Astrocyte (in vitro differentiated cells and primary cell): ENCODE data around the gene ETV7. TPM values are rescaled to one million over a fixed set of nuclear protein-coding genes. Genes with fewer than 3 reads are reported as not detected.

Experiments
- DNase-seq: peaks from one replicate; pipeline ENCODE4 v3.0.0-alpha.2; 2010; ENCODE audit warnings: low read depth
- FAIRE-seq: peaks from 2 replicates; lab custom pipeline; 2011; peaks lifted over from hg19 to GRCh38; lab: Jason Lieb, UNC
- H2AFZ ChIP-seq: 2 replicates; pipeline ENCODE4 v1.6.0; 2012; ENCODE audit warnings: low read depth, low read length, inconsistent platforms
- H3K27ac ChIP-seq: 2 replicates; pipeline ENCODE4 v1.5.1; 2011; ENCODE audit warnings: low read depth, low read length, inconsistent platforms
- H3K27me3 ChIP-seq: 2 replicates; pipeline ENCODE4 v1.6.0; 2011; ENCODE audit warnings: low read length, inconsistent platforms; ENCODE audit not compliant: insufficient read depth
- H3K36me3 ChIP-seq: 2 replicates; pipeline ENCODE4 v1.5.1; 2011; ENCODE audit warnings: low read length, inconsistent platforms; ENCODE audit not compliant: insufficient read depth
- H3K4me1 ChIP-seq: 2 replicates; pipeline ENCODE4 v1.5.1; 2011; ENCODE audit warnings: low read length, inconsistent platforms; ENCODE audit not compliant: insufficient read depth
- H3K4me2 ChIP-seq: 2 replicates; pipeline ENCODE4 v1.6.0; 2012; ENCODE audit warnings: low read length, inconsistent platforms
- H3K4me3 ChIP-seq: 2 replicates; pipeline ENCODE4 v1.5.1; 2011; ENCODE audit warnings: low read depth, mild to moderate bottlenecking, low read length, inconsistent platforms; ENCODE audit not compliant: insufficient read depth
- H3K79me2 ChIP-seq: 2 replicates; pipeline ENCODE4 v1.6.0; 2012; ENCODE audit warnings: mild to moderate bottlenecking, low read length, inconsistent platforms; ENCODE audit not compliant: insufficient read depth
- H3K9ac ChIP-seq: 2 replicates; pipeline ENCODE4 v1.6.0; 2012; ENCODE audit warnings: mild to moderate bottlenecking, low read length, inconsistent platforms
- H3K9me3 ChIP-seq: 2 replicates; pipeline ENCODE4 v1.5.1; 2012; ENCODE audit warnings: low read depth, mild to moderate bottlenecking, low read length, inconsistent platforms; ENCODE audit not compliant: insufficient read depth
- H4K20me1 ChIP-seq: 2 replicates; pipeline ENCODE4 v1.6.0; 2012; ENCODE audit warnings: low read length, inconsistent platforms; ENCODE audit not compliant: insufficient read depth
- H3K27ac Mint-ChIP-seq: one replicate; pipeline ENCODE4 v1.8.0; 2021; ENCODE audit warnings: mild to moderate bottlenecking, mixed read lengths; ENCODE audit not compliant: unreplicated experiment
- H3K27me3 Mint-ChIP-seq: one replicate; pipeline ENCODE4 v1.8.0; 2021; ENCODE audit warnings: low read depth, mixed read lengths; ENCODE audit not compliant: unreplicated experiment
- H3K36me3 Mint-ChIP-seq: one replicate; pipeline ENCODE4 v1.8.0; 2021; ENCODE audit warnings: low read depth, mixed read lengths; ENCODE audit not compliant: unreplicated experiment
- H3K4me1 Mint-ChIP-seq: one replicate; pipeline ENCODE4 v1.8.0; 2021; ENCODE audit warnings: low read depth, mixed read lengths; ENCODE audit not compliant: unreplicated experiment
- H3K4me3 Mint-ChIP-seq: one replicate; pipeline ENCODE4 v1.8.0; 2021; ENCODE audit warnings: mild to moderate bottlenecking, moderate library complexity, mixed read lengths; ENCODE audit not compliant: unreplicated experiment
- H3K9me3 Mint-ChIP-seq: one replicate; pipeline ENCODE4 v1.8.0; 2021; ENCODE audit warnings: mild to moderate bottlenecking, mixed read lengths; ENCODE audit not compliant: unreplicated experiment
- EZH2 ChIP-seq: IDR thresholded peaks from 2 replicates; pipeline ENCODE4 v1.6.1; 2012; ENCODE audit warnings: mild to moderate bottlenecking, low read length, inconsistent platforms; ENCODE audit not compliant: insufficient read depth
- total RNA-seq: library from RNA; stranded (reverse); gene quantifications from 2 replicates; pipeline ENCODE4 v1.2.1, GENCODE V29; 2021
- TF ChIP-seq, protein P1 (sequence below): IDR thresholded peaks from 2 replicates; pipeline ENCODE4 v1.5.1; 2011; ENCODE audit warnings: low read depth, mild to moderate bottlenecking, inconsistent platforms, low read length, moderate library complexity; ENCODE audit not compliant: insufficient read depth

The ETV7 gene
- total RNA-seq, 1 donor from 2014 or later: 2.4 TPM

DNA sequence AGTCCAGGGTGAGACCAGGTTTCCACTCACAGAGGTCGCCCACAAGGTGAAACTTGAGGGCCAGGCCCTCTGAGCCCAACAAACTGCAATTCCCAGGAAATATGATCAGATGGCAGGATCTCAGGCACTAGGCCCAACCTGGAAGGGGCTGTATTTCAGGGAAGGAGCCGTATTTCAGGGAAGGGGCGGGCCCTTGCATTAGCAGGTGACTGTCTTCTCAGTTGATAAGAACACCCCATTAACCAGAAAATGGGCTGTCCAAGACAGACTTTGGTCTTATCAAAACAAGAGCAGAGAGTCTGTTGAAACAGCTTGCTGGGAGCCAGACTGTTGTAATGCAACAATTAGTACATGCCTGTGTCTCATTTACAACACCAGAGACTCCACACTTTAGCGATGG lies 39.8 kb downstream of the ETV7 start:
- Histone ChIP-seq H3K9me3 (no peaks in the 10 kb centered on the region), H3K4me3 (no peak overlapping the region), H3K27ac (no peak overlapping the region), H3K9ac (no peak overlapping the region), H3K27me3 (no peaks in the 10 kb centered on the region), H2AFZ (no peak overlapping the region), H3K36me3 (no peaks in the 10 kb centered on the region), H3K79me2 (no peaks in the 10 kb centered on the region), H3K4me2 (no peak overlapping the region), H3K4me1 (peaks cover 23% of the 10 kb centered on the region), H4K20me1 (no peaks in the 10 kb centered on the region)
- TF ChIP-seq EZH2: no peak
- TF ChIP-seq, protein P1, sequence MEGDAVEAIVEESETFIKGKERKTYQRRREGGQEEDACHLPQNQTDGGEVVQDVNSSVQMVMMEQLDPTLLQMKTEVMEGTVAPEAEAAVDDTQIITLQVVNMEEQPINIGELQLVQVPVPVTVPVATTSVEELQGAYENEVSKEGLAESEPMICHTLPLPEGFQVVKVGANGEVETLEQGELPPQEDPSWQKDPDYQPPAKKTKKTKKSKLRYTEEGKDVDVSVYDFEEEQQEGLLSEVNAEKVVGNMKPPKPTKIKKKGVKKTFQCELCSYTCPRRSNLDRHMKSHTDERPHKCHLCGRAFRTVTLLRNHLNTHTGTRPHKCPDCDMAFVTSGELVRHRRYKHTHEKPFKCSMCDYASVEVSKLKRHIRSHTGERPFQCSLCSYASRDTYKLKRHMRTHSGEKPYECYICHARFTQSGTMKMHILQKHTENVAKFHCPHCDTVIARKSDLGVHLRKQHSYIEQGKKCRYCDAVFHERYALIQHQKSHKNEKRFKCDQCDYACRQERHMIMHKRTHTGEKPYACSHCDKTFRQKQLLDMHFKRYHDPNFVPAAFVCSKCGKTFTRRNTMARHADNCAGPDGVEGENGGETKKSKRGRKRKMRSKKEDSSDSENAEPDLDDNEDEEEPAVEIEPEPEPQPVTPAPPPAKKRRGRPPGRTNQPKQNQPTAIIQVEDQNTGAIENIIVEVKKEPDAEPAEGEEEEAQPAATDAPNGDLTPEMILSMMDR: no peak
- H3K4me3 Mint-ChIP-seq: no peak overlapping the region
- H3K27me3 Mint-ChIP-seq: peaks cover 5% of the 10 kb centered on the region
- peak; percentile 82 for DNase-seq
- H3K27ac Mint-ChIP-seq: no peak overlapping the region
- H3K36me3 Mint-ChIP-seq: no peaks in the 10 kb centered on the region
- no peak for FAIRE-seq
- no peaks in the 10 kb centered on the region for H3K9me3 Mint-ChIP-seq
- H3K4me1 Mint-ChIP-seq: peaks cover 28% of the 10 kb centered on the region

DNA sequence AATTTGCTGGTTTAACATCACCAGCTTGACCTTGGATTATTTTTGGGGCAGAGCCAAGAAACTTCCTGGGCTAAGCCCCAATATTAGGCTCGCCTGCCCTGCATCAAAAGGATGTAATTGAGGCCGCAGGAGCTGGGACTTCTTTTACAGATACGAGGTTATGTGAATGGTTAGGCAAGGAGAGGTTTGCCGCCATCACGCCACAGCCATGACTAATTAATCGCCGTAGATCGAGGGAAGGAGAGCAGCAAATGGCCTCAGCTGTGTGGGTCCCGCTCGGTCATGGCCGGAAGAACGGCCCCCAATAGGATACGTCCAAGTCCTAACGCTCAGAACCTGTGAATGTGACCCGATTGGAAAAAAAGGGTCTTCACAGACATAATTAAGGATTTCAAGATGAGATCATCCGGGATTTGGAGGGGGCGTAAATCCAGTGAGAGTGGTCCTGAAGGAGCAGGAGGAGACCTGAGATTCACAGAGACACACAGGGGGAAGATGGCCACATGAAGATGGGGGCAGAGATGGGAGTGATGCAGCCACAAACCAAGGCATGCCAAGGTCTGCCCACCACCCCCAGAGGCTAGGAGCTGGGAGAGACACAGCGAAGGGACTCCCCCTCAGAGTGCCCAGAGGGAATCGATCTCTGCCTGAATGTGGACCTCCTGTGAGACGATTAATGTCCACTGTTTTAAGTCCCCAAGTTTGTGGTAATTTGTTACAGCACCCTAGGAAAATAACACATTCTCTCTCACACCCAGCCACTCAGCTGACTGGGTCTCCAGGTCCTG lies 40.8 kb downstream of the ETV7 start:
- H3K27ac ChIP-seq: no peak overlapping the region
- H3K9me3 ChIP-seq: no peaks in the 10 kb centered on the region
- no peak for TF ChIP-seq EZH2
- TF ChIP-seq, protein P1: no peak

More for the DNA sequence above, 40.8 kb downstream of the ETV7 start:
- Mint-ChIP-seq H3K9me3 (no peaks in the 10 kb centered on the region), H3K36me3 (no peaks in the 10 kb centered on the region), H3K27ac (no peak overlapping the region), H3K4me3 (no peak overlapping the region), H3K4me1 (peaks cover 27% of the 10 kb centered on the region), H3K27me3 (peaks cover 7% of the 10 kb centered on the region)
- Histone ChIP-seq H2AFZ (no peak overlapping the region), H3K4me3 (no peak overlapping the region), H3K4me1 (peaks cover 18% of the 10 kb centered on the region), H3K27me3 (no peaks in the 10 kb centered on the region), H4K20me1 (no peaks in the 10 kb centered on the region), H3K36me3 (no peaks in the 10 kb centered on the region), H3K9ac (no peak overlapping the region), H3K4me2 (no peak overlapping the region), H3K79me2 (no peaks in the 10 kb centered on the region)
- DNase-seq (no peak), FAIRE-seq (no peak)
